Left lung (tissue), 10 donors: ENCODE measurements around the gene ARHGEF4. TPM values are rescaled to one million over a fixed set of nuclear protein-coding genes. Genes with fewer than 3 reads are reported as not detected.

Experiments
- ATAC-seq: fragments of 200-7000 bp; cut with Tn5 transposase; one replicate; pipeline ENCODE4 v1.9.1; 2020; ENCODE audit warnings: moderate library complexity
- DNase-seq, 4 donors: peaks; one replicate each; pipeline ENCODE4 v3.0.0-alpha.2; 2013 to 2020
- H3K27ac ChIP-seq, 2 donors: fragments of 200-600 bp; sonication (generic) in 1 of 2; one replicate each; pipeline versions ENCODE4 v1.5.0 to v1.8.0; 2020 to 2021
- H3K27me3 ChIP-seq, 2 donors: fragments of 200-600 bp; sonication (generic) in 1 of 2; one replicate each; pipeline versions ENCODE4 v1.5.0 to v1.8.0; 2020 to 2021
- H3K36me3 ChIP-seq, 2 donors: fragments of 200-600 bp; sonication (generic) in 1 of 2; one replicate each; pipeline versions ENCODE4 v1.5.0 to v1.8.0; 2020 to 2021
- H3K4me1 ChIP-seq, 2 donors: fragments of 200-600 bp; one replicate each; pipeline ENCODE4 v1.8.0; 2021
- H3K4me3 ChIP-seq, 2 donors: fragments of 200-600 bp; sonication (generic) in 1 of 2; one replicate each; pipeline versions ENCODE4 v1.5.0 to v1.8.0; 2020 to 2021; ENCODE audit warnings: mild to moderate bottlenecking in 1 of 2
- H3K9me3 ChIP-seq, 2 donors: fragments of 200-600 bp; sonication (generic) in 1 of 2; one replicate each; pipeline versions ENCODE4 v1.5.0 to v1.8.0; 2020 to 2021
- CTCF ChIP-seq, 2 donors: fragments of 200-600 bp; sonication (generic) in 1 of 2; IDR thresholded peaks; one replicate each; pipeline versions ENCODE4 v1.5.0 to v1.8.0; 2021; ENCODE audit warnings: antibody characterized with exemption in 2 of 2
- intact Hi-C, 2 donors: fragments of 100-400 bp; cut with DNase I; formaldehyde crosslinking; loops; one replicate each; pipeline versions ENCODE4 v1.11.2 to v1.14.2; 2022
- polyA plus RNA-seq, 6 donors: library from polyadenylated mRNA; unstranded; fragments of 120-200 nt; gene quantifications; one replicate each; pipeline ENCODE4 v1.2.1, GENCODE V29; 2013; ENCODE audit not compliant: insufficient read length in 6 of 6
- total RNA-seq, 2 donors: library from RNA; stranded (reverse); fragmentation: NEBNext Ultra II Directional; extraction: Animal tissue kit (Norgen Biotek cat#: 25700); gene quantifications; one replicate each; pipeline ENCODE4 v1.2.1, GENCODE V29; 2021
- donor health status: DM: no; HTN: yes; CAD: no.
- donor health status: DM: no; HTN: no; CAD: no.

The ARHGEF4 gene
- total and polyA plus RNA-seq, 8 donors: 1.7 to 4.3 (median 2.8) TPM

- no peak for TF ChIP-seq CTCF (IDR thresholded peaks at IDR 0.05)
- no peak for ATAC-seq
- intact Hi-C loops: no loop called here
Measured at GRCh38 chr2:130819226-130819607, 17.5 kb upstream of the ARHGEF4 start.

GRCh38 chr2:130819608-130820278 lies 17.0 kb upstream of the ARHGEF4 start:
- no peak for TF ChIP-seq CTCF (IDR thresholded peaks at IDR 0.05)
- Histone ChIP-seq H3K36me3 (no peaks in the 10 kb centered on the region), H3K27ac (no peak overlapping the region), H3K4me1 (no peaks in the 10 kb centered on the region), H3K27me3 (peaks cover 0 to 32% of the 10 kb centered on the region in 2 donors), H3K9me3 (no peaks in the 10 kb centered on the region), H3K4me3 (no peak overlapping the region)
- intact Hi-C loops: no loop called here
- ATAC-seq: no peak
- peak in 2 of 4 donors; percentile 18 to 36 for DNase-seq

More at GRCh38 chr2:130819226-130819607, 17.5 kb upstream of the ARHGEF4 start:
- H3K27me3 ChIP-seq: peaks cover 0 to 32% of the 10 kb centered on the region in 2 donors
- no peak for DNase-seq
- no peaks in the 10 kb centered on the region for H3K36me3 ChIP-seq
- no peak overlapping the region for H3K4me3 ChIP-seq
- H3K27ac ChIP-seq: no peak overlapping the region
- no peaks in the 10 kb centered on the region for H3K4me1 ChIP-seq
- no peaks in the 10 kb centered on the region for H3K9me3 ChIP-seq

- ATAC-seq: no peak
Measured at GRCh38 chr2:130820279-130820861, 16.3 kb upstream of the ARHGEF4 start.

GRCh38 chr2:130821867-130822266 lies 14.8 kb upstream of the ARHGEF4 start:
- no peak for ATAC-seq
- DNase-seq: no peak
- Histone ChIP-seq H3K4me1 (no peaks in the 10 kb centered on the region), H3K9me3 (no peaks in the 10 kb centered on the region), H3K36me3 (no peaks in the 10 kb centered on the region), H3K27ac (no peak overlapping the region), H3K4me3 (no peak overlapping the region), H3K27me3 (peaks cover 0 to 36% of the 10 kb centered on the region in 2 donors)
- intact Hi-C loops: no loop called here
- no peak for TF ChIP-seq CTCF (IDR thresholded peaks at IDR 0.05)

More at GRCh38 chr2:130820279-130820861, 16.3 kb upstream of the ARHGEF4 start:
- intact Hi-C loops: no loop called here
- no peak overlapping the region for H3K4me3 ChIP-seq
- no peaks in the 10 kb centered on the region for H3K36me3 ChIP-seq
- H3K4me1 ChIP-seq: no peaks in the 10 kb centered on the region
- H3K9me3 ChIP-seq: no peaks in the 10 kb centered on the region
- H3K27ac ChIP-seq: no peak overlapping the region
- H3K27me3 ChIP-seq: peaks cover 0 to 29% of the 10 kb centered on the region in 2 donors
- no peak for DNase-seq
- TF ChIP-seq CTCF (IDR thresholded peaks at IDR 0.05): no peak

GRCh38 chr2:130822766-130823165 lies 13.9 kb upstream of the ARHGEF4 start:
- no peak for ATAC-seq
- no peak for DNase-seq
- TF ChIP-seq CTCF (IDR thresholded peaks at IDR 0.05): no peak
- no peak overlapping the region for H3K4me3 ChIP-seq
- no peaks in the 10 kb centered on the region for H3K9me3 ChIP-seq
- H3K4me1 ChIP-seq: no peaks in the 10 kb centered on the region
- no peaks in the 10 kb centered on the region for H3K36me3 ChIP-seq
- H3K27ac ChIP-seq: no peak overlapping the region
- peaks cover 0 to 45% of the 10 kb centered on the region in 2 donors for H3K27me3 ChIP-seq
- intact Hi-C loops: no loop called here
